ENCODE data around the gene C11orf87. TPM values are rescaled to one million over a fixed set of nuclear protein-coding genes. Genes with fewer than 3 reads are reported as not detected.

The C11orf87 gene
- total and polyA plus RNA-seq, 5 donors from 2014 or later, result not detected

- ATAC-seq (ENCODE audit: low read depth in 2 of 2) (no peak), DNase-seq (no peak)
- Histone ChIP-seq H3K27me3 (ENCODE audit: control insufficient read depth, insufficient read depth, low read length) (no peaks in the 10 kb centered on the region), H3K4me1 (ENCODE audit: control insufficient read depth, insufficient read depth, low read length, poor library complexity, severe bottlenecking) (no peaks in the 10 kb centered on the region), H3K4me3 (ENCODE audit: low read depth, low read length) (no peak overlapping the region), H3K27ac (ENCODE audit: insufficient read depth, low read length, poor library complexity, severe bottlenecking) (no peak overlapping the region), H3K36me3 (ENCODE audit: control insufficient read depth, insufficient read depth, low read length) (no peaks in the 10 kb centered on the region), H3K9me3 (ENCODE audit: control insufficient read depth in 2 of 2, low read length in 2 of 2) (no peaks in the 10 kb centered on the region)
- Mint-ChIP-seq H3K4me1 (no peaks in the 10 kb centered on the region), H3K9me3 (peaks cover 0 to 13% (median 3%) of the 10 kb centered on the region in 7 donors), H3K36me3 (no peaks in the 10 kb centered on the region), H3K27ac (no peak overlapping the region), H3K27me3 (peaks cover 4% of the 10 kb centered on the region), H3K4me3 (no peak overlapping the region)
Observed at GRCh38 chr11:109388982-109389381, 33.0 kb upstream of the C11orf87 start.

GRCh38 chr11:109390752-109391151, 31.2 kb upstream of the C11orf87 start:
- Mint-ChIP-seq H3K9me3 (peaks cover 0 to 10% (median 3%) of the 10 kb centered on the region in 7 donors), H3K27ac (no peak overlapping the region), H3K4me1 (no peaks in the 10 kb centered on the region), H3K27me3 (peaks cover 4% of the 10 kb centered on the region), H3K4me3 (peak overlapping the region in 1 of 4 donors; percentile 3), H3K36me3 (no peaks in the 10 kb centered on the region)
- no peaks in the 10 kb centered on the region for H3K27me3 ChIP-seq (ENCODE audit: control insufficient read depth, insufficient read depth, low read length)
- DNase-seq (no peak), ATAC-seq (ENCODE audit: low read depth in 2 of 2) (no peak)
- H3K36me3 ChIP-seq (ENCODE audit: control insufficient read depth, insufficient read depth, low read length), result no peaks in the 10 kb centered on the region
- H3K4me3 ChIP-seq (ENCODE audit: low read depth, low read length), result no peak overlapping the region
- H3K27ac ChIP-seq (ENCODE audit: insufficient read depth, low read length, poor library complexity, severe bottlenecking), result no peak overlapping the region
- no peaks in the 10 kb centered on the region for H3K4me1 ChIP-seq (ENCODE audit: control insufficient read depth, insufficient read depth, low read length, poor library complexity, severe bottlenecking)
- H3K9me3 ChIP-seq (ENCODE audit: control insufficient read depth in 2 of 2, low read length in 2 of 2), result no peaks in the 10 kb centered on the region

- no peaks in the 10 kb centered on the region for H3K36me3 ChIP-seq (ENCODE audit: control insufficient read depth, insufficient read depth, low read length)
- no peaks in the 10 kb centered on the region for H3K4me1 Mint-ChIP-seq
- no peak overlapping the region for H3K4me3 Mint-ChIP-seq
- H3K4me3 ChIP-seq (ENCODE audit: low read depth, low read length), result no peak overlapping the region
- peaks cover 0 to 14% (median 3%) of the 10 kb centered on the region in 7 donors for H3K9me3 Mint-ChIP-seq
- H3K27ac ChIP-seq (ENCODE audit: insufficient read depth, low read length, poor library complexity, severe bottlenecking), result no peak overlapping the region
- H3K27ac Mint-ChIP-seq, result no peak overlapping the region
- H3K36me3 Mint-ChIP-seq, result no peaks in the 10 kb centered on the region
- DNase-seq (no peak), ATAC-seq (ENCODE audit: low read depth in 2 of 2) (no peak)
- H3K4me1 ChIP-seq (ENCODE audit: control insufficient read depth, insufficient read depth, low read length, poor library complexity, severe bottlenecking), result no peaks in the 10 kb centered on the region
- no peaks in the 10 kb centered on the region for H3K9me3 ChIP-seq (ENCODE audit: control insufficient read depth in 2 of 2, low read length in 2 of 2)
- H3K27me3 Mint-ChIP-seq, result no peaks in the 10 kb centered on the region
- no peaks in the 10 kb centered on the region for H3K27me3 ChIP-seq (ENCODE audit: control insufficient read depth, insufficient read depth, low read length)
Observed at GRCh38 chr11:109401545-109401944, 20.4 kb upstream of the C11orf87 start.

- Mint-ChIP-seq H3K4me3 (no peak overlapping the region), H3K4me1 (no peaks in the 10 kb centered on the region), H3K9me3 (peaks cover 0 to 6% (median 2%) of the 10 kb centered on the region in 7 donors), H3K27ac (no peak overlapping the region), H3K27me3 (no peaks in the 10 kb centered on the region), H3K36me3 (no peaks in the 10 kb centered on the region)
- ATAC-seq (ENCODE audit: low read depth in 2 of 2), result no peak
- Histone ChIP-seq H3K27ac (ENCODE audit: insufficient read depth, low read length, poor library complexity, severe bottlenecking) (no peak overlapping the region), H3K4me3 (ENCODE audit: low read depth, low read length) (no peak overlapping the region), H3K4me1 (ENCODE audit: control insufficient read depth, insufficient read depth, low read length, poor library complexity, severe bottlenecking) (no peaks in the 10 kb centered on the region), H3K36me3 (ENCODE audit: control insufficient read depth, insufficient read depth, low read length) (no peaks in the 10 kb centered on the region), H3K9me3 (ENCODE audit: control insufficient read depth in 2 of 2, low read length in 2 of 2) (no peaks in the 10 kb centered on the region), H3K27me3 (ENCODE audit: control insufficient read depth, insufficient read depth, low read length) (no peaks in the 10 kb centered on the region)
- DNase-seq, result no peak
Observed at GRCh38 chr11:109405671-109406070, 16.3 kb upstream of the C11orf87 start.

- no peaks in the 10 kb centered on the region for H3K9me3 ChIP-seq (ENCODE audit: control insufficient read depth in 2 of 2, low read length in 2 of 2)
- H3K4me3 ChIP-seq (ENCODE audit: low read depth, low read length), result no peak overlapping the region
- H3K4me1 ChIP-seq (ENCODE audit: control insufficient read depth, insufficient read depth, low read length, poor library complexity, severe bottlenecking), result no peaks in the 10 kb centered on the region
- no peaks in the 10 kb centered on the region for H3K27me3 ChIP-seq (ENCODE audit: control insufficient read depth, insufficient read depth, low read length)
- H3K27ac Mint-ChIP-seq, result no peak overlapping the region
- no peak overlapping the region for H3K27ac ChIP-seq (ENCODE audit: insufficient read depth, low read length, poor library complexity, severe bottlenecking)
- H3K4me1 Mint-ChIP-seq, result peaks cover 0 to 5% (median under 1%) of the 10 kb centered on the region in 4 donors
- no peaks in the 10 kb centered on the region for H3K36me3 Mint-ChIP-seq
- no peaks in the 10 kb centered on the region for H3K36me3 ChIP-seq (ENCODE audit: control insufficient read depth, insufficient read depth, low read length)
- no peak for ATAC-seq (ENCODE audit: low read depth in 2 of 2)
- no peak overlapping the region for H3K4me3 Mint-ChIP-seq
- no peak for DNase-seq
- H3K27me3 Mint-ChIP-seq, result peaks cover 6% of the 10 kb centered on the region
- peaks cover 0 to 10% (median 0%) of the 10 kb centered on the region in 7 donors for H3K9me3 Mint-ChIP-seq
Observed at GRCh38 chr11:109416601-109417000, 5.4 kb upstream of the C11orf87 start.

GRCh38 chr11:109422870-109423465, 978 bp downstream of the C11orf87 start:
- Histone ChIP-seq H3K4me1 (ENCODE audit: control insufficient read depth, insufficient read depth, low read length, poor library complexity, severe bottlenecking) (no peaks in the 10 kb centered on the region), H3K27ac (ENCODE audit: insufficient read depth, low read length, poor library complexity, severe bottlenecking) (no peak overlapping the region), H3K9me3 (ENCODE audit: control insufficient read depth in 2 of 2, low read length in 2 of 2) (peaks cover 0 to 2% of the 10 kb centered on the region in 2 experiments), H3K36me3 (ENCODE audit: control insufficient read depth, insufficient read depth, low read length) (no peaks in the 10 kb centered on the region), H3K4me3 (ENCODE audit: low read depth, low read length) (no peak overlapping the region), H3K27me3 (ENCODE audit: control insufficient read depth, insufficient read depth, low read length) (peaks cover 2% of the 10 kb centered on the region)
- Mint-ChIP-seq H3K4me3 (no peak overlapping the region), H3K9me3 (peaks cover 0 to 13% (median 1%) of the 10 kb centered on the region in 7 donors), H3K27ac (no peak overlapping the region), H3K4me1 (peaks cover 0 to 5% (median under 1%) of the 10 kb centered on the region in 4 donors), H3K36me3 (no peaks in the 10 kb centered on the region), H3K27me3 (peaks cover 24% of the 10 kb centered on the region)
- ATAC-seq (ENCODE audit: low read depth in 2 of 2) (no peak), DNase-seq (no peak)

- Histone ChIP-seq H3K4me3 (ENCODE audit: low read depth, low read length) (no peak overlapping the region), H3K27ac (ENCODE audit: insufficient read depth, low read length, poor library complexity, severe bottlenecking) (no peak overlapping the region), H3K36me3 (ENCODE audit: control insufficient read depth, insufficient read depth, low read length) (no peaks in the 10 kb centered on the region), H3K9me3 (ENCODE audit: control insufficient read depth in 2 of 2, low read length in 2 of 2) (peaks cover 0 to 2% of the 10 kb centered on the region in 2 experiments), H3K4me1 (ENCODE audit: control insufficient read depth, insufficient read depth, low read length, poor library complexity, severe bottlenecking) (no peaks in the 10 kb centered on the region), H3K27me3 (ENCODE audit: control insufficient read depth, insufficient read depth, low read length) (peaks cover 2% of the 10 kb centered on the region)
- H3K4me3 Mint-ChIP-seq, result no peak overlapping the region
- H3K4me1 Mint-ChIP-seq, result peaks cover 0 to 5% (median under 1%) of the 10 kb centered on the region in 4 donors
- no peak for ATAC-seq (ENCODE audit: low read depth in 2 of 2)
- H3K27me3 Mint-ChIP-seq, result peaks cover 24% of the 10 kb centered on the region
- peaks cover 0 to 13% (median 1%) of the 10 kb centered on the region in 7 donors for H3K9me3 Mint-ChIP-seq
- H3K36me3 Mint-ChIP-seq, result no peaks in the 10 kb centered on the region
- H3K27ac Mint-ChIP-seq, result no peak overlapping the region
- no peak for DNase-seq
Observed at GRCh38 chr11:109423466-109424190, 1.6 kb downstream of the C11orf87 start.

Measured in CD4-positive, CD25-positive, alpha-beta regulatory T cell (primary cell).